ENCODE results near the gene RNF168. TPM values are rescaled to one million over a fixed set of nuclear protein-coding genes. Genes with fewer than 3 reads are reported as not detected.

Gene RNF168
- total RNA-seq, 1 experiment from 2014 or later, result 66.1 TPM

- H3K27ac Mint-ChIP-seq, result peak overlapping the region; percentile 2; the same call in 1 of the 2 replicates
- POLR2A ChIA-PET, result no interaction called here
These were observed 17.3 kb downstream of the RNF168 start for GRCh38 chr3:196486263-196486662.

GRCh38 chr3:196477678-196478077, 25.9 kb downstream of the RNF168 start:
- no peaks in the 10 kb centered on the region for H3K4me1 Mint-ChIP-seq
- CTCF ChIA-PET, result interaction anchor here (0.7 kb wide), 1 partner anchor 41 kb away, joined by 3 read pairs; no protein-coding TSS in a partner anchor
- no peak overlapping the region for H3K4me3 Mint-ChIP-seq

More at GRCh38 chr3:196486263-196486662, 17.3 kb downstream of the RNF168 start:
- DNase-seq (ENCODE audit: low spot score) (peak; percentile 30), ATAC-seq (no peak; the same call in 1 of the 2 replicates)
- H3K9me3 Mint-ChIP-seq, result peaks cover 3% of the 10 kb centered on the region; the same call in 1 of the 2 replicates
- TF ChIP-seq ZNF121 (CRISPR knock-in tag; IDR thresholded peaks at IDR 0.05), result 0 out of 2 replicates have a peak, but pooled peaks have one; percentile 5
- no peak for TF ChIP-seq USF2 (CRISPR knock-in tag; IDR thresholded peaks at IDR 0.05)
- peaks cover 41% of the 10 kb centered on the region for H3K36me3 Mint-ChIP-seq
- CTCF ChIA-PET, result interaction anchor here (1.0 to 2.6 kb wide), 7 partner anchors 13 to 60 kb away, joined by 3 to 18 read pairs (median 3); no protein-coding TSS in a partner anchor
- H3K27me3 Mint-ChIP-seq (ENCODE audit: low read depth), result no peaks in the 10 kb centered on the region
- H3K4me3 Mint-ChIP-seq, result no peak overlapping the region
- H3K4me1 Mint-ChIP-seq, result no peaks in the 10 kb centered on the region

GRCh38 chr3:196472286-196472685, 31.3 kb downstream of the RNF168 start:
- Mint-ChIP-seq H3K9me3 (no peaks in the 10 kb centered on the region), H3K4me1 (no peaks in the 10 kb centered on the region), H3K27ac (no peak overlapping the region), H3K27me3 (ENCODE audit: low read depth) (no peaks in the 10 kb centered on the region), H3K4me3 (no peak overlapping the region), H3K36me3 (peaks cover 56% of the 10 kb centered on the region)
- ATAC-seq, result no peak
- POLR2A ChIA-PET, result no interaction called here
- TF ChIP-seq ZNF138 (CRISPR knock-in tag; conservative IDR thresholded peaks at IDR 0.05) (no peak), ZNF512 (CRISPR knock-in tag; IDR thresholded peaks at IDR 0.05; ENCODE audit: borderline replicate concordance) (no peak), ZNF263 (CRISPR knock-in tag; IDR thresholded peaks at IDR 0.05; ENCODE audit: low read depth) (no peak), TEAD4 (CRISPR knock-in tag; IDR thresholded peaks at IDR 0.05) (no peak), ATF2 (CRISPR knock-in tag; IDR thresholded peaks at IDR 0.05; ENCODE audit: borderline replicate concordance, low read depth) (no peak), ETV6 (CRISPR knock-in tag; IDR thresholded peaks at IDR 0.05) (no peak), CBFB (CRISPR knock-in tag; IDR thresholded peaks at IDR 0.05; ENCODE audit: low read depth) (no peak), ATF3 (CRISPR knock-in tag; conservative IDR thresholded peaks at IDR 0.05) (no peak), ERG (CRISPR knock-in tag; IDR thresholded peaks at IDR 0.05) (no peak)
- CTCF ChIA-PET, result no interaction called here
- no peak for DNase-seq (ENCODE audit: low spot score)

More at GRCh38 chr3:196477678-196478077, 25.9 kb downstream of the RNF168 start:
- no peak for DNase-seq (ENCODE audit: low spot score)
- peaks cover 6% of the 10 kb centered on the region; the same call in 1 of the 2 replicates for H3K9me3 Mint-ChIP-seq
- POLR2A ChIA-PET, result no interaction called here
- TF ChIP-seq ZNF121 (CRISPR knock-in tag; IDR thresholded peaks at IDR 0.05) (peak; percentile 76; the same call in 1 of the 2 replicates), STAT6 (CRISPR knock-in tag; conservative IDR thresholded peaks at IDR 0.05; ENCODE audit: low read depth) (no peak)
- H3K27ac Mint-ChIP-seq, result no peak overlapping the region
- H3K27me3 Mint-ChIP-seq (ENCODE audit: low read depth), result no peaks in the 10 kb centered on the region
- no peak for ATAC-seq
- peaks cover 68% of the 10 kb centered on the region for H3K36me3 Mint-ChIP-seq
